C4-2B (cell line): ENCODE results near the gene OR6S1.
"Not testable (repeated sequence)": the region's sequence is repeated elsewhere in the genome, so short reads cannot be mapped to it uniquely, and the experiment has no call there.

Experiments
- H3K27ac ChIP-seq: fragments of 450-650 bp; 2 replicates; pipeline ENCODE4 v1.5.1; 2017
- ZFX ChIP-seq: fragments of 450-650 bp; IDR thresholded peaks from 2 replicates; pipeline ENCODE4 v1.6.1; 2017
- TF ChIP-seq, protein P1 (sequence below): fragments of 450-650 bp; conservative IDR thresholded peaks from 2 replicates; pipeline ENCODE4 v1.5.1; 2017; ENCODE audit warnings: mild to moderate bottlenecking

The OR6S1 gene

DNA sequence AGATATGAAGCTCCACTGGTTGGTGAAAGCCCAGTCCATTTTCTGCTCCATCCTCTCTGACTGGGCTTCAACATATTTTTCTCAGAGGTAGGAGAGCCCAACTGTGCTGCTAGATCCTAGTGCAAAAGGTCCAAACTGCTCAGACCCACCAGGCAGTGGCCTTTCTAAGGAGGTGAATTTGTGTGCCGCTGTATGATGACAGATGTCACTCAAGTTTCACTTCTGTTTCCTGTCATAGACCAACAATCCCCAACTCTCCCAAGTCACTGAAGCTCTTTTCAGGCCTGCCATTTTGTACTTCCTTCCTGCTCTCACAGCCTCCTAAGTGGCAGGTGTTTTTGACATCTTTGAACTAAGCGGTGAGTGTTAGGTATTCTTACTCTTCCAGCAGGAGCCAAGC is 26.5 kb upstream of the OR6S1 start:
- H3K27ac ChIP-seq: no peak overlapping the region
- TF ChIP-seq ZFX: no peak
- TF ChIP-seq, protein P1, sequence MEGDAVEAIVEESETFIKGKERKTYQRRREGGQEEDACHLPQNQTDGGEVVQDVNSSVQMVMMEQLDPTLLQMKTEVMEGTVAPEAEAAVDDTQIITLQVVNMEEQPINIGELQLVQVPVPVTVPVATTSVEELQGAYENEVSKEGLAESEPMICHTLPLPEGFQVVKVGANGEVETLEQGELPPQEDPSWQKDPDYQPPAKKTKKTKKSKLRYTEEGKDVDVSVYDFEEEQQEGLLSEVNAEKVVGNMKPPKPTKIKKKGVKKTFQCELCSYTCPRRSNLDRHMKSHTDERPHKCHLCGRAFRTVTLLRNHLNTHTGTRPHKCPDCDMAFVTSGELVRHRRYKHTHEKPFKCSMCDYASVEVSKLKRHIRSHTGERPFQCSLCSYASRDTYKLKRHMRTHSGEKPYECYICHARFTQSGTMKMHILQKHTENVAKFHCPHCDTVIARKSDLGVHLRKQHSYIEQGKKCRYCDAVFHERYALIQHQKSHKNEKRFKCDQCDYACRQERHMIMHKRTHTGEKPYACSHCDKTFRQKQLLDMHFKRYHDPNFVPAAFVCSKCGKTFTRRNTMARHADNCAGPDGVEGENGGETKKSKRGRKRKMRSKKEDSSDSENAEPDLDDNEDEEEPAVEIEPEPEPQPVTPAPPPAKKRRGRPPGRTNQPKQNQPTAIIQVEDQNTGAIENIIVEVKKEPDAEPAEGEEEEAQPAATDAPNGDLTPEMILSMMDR: no peak

DNA sequence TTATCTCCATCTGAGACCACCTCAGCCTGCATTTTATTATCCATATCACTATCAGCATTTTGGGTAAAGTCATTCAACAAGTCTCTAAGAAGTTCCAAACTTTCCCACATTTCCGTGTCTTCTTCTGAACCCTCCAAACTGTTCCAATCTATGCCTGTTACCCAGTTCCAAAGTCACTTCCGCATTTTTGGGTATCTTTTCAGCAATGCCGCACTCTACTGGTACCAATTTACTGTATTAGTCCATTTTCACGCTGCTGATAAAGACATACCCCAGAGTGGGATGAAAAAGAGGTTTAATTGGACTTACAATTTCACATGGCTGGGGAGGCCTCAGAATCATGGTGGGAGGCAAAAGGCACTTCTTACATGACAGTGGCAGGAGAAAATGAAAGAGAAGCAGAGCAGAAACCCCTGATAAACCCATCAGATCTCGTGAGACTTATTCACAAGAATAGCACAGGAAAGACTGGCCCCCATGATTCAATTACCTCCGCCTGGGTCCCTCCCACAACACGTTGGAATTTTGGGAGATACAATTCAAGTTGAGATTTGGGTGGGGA is 25.0 kb upstream of the OR6S1 start:
- not testable (repeated sequence) for H3K27ac ChIP-seq

DNA sequence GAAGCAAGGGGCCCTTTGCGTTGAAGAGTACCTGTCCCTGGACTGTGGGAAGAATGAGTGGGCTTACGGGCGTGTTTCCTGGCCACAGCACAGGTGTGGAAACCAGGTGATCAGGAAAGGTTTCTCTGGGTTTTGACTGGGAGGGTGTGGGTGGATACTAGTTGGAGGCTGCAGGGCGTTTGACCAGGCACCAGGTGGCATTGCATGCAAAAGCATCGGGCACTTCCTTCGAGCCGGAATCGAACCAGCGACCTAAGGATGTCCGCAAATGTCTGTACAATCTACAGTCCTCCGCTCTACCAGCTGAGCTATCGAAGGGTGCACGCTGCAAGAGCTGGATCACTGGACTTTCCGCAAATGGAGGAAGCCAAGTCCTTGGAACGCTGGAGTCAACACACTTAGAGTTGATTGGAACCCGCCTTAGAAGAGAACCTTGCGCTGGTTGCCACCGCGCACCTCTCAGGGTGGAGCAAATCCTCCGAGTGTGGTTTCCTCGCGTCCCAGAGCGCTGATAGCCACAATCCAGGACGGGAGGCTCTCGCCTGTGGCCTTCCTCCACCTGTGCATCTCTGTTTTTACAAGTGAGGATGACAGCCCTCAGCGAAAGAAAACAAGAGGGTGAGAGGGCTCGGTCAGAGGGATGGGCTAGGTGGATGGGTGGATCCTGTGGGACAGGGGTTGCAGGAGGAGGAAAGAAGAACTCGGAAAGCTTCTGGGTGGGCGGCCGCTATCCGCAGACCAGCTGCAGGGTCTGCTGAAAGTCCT is 21.7 kb upstream of the OR6S1 start:
- TF ChIP-seq ZFX: no peak
- TF ChIP-seq, protein P1: peak; percentile 56
- H3K27ac ChIP-seq: no peak overlapping the region

DNA sequence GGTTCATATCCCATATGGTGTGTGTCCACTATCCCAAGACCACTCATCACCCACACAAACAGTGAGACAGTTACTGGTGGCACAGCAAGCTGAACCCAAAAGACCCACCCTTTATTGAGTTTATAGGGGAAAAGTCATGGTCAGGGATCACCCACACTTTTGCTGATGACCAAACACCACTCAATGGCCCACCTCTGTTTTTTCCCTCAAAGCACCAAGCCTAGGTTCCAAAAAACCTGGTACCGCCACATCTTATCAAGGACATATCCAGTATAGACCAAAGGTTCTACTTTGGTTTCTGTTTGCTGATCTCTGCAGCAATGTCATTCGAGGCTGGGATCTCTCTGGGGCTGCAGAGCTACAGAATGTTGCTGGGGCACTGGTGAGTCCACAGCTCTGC is 19.7 kb upstream of the OR6S1 start:
- no peak overlapping the region for H3K27ac ChIP-seq
- TF ChIP-seq, protein P1: no peak
- no peak for TF ChIP-seq ZFX

DNA sequence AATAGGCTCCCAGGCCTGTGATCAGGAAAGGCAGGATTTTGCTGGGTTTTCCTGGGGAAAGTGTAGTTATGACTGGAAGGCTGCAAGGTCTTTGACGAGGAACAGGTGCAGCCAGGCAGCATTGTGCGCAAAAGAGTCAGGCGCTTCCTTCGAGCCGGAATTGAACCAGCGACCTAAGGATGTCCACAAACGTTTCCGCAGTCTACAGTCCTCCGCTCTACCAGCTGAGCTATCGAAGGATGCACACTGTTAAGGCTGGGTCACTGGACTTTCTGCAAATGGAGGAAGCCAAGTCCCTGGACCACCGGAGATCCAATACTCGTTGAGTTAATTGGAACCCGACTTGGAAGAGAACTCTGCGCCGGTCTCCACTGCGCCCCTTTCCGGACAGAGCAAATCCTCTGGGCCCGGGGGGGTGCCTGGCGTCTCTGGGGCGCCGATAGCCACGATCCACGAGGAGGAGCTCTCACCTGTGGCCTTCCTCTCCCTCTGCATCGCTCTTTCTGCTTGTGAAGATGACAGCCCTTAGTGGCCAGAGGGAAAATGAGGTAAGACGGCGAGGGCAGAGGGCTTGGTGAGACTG is 18.4 kb upstream of the OR6S1 start:
- no peak for TF ChIP-seq ZFX
- TF ChIP-seq, protein P1: no peak
- H3K27ac ChIP-seq: no peak overlapping the region

DNA sequence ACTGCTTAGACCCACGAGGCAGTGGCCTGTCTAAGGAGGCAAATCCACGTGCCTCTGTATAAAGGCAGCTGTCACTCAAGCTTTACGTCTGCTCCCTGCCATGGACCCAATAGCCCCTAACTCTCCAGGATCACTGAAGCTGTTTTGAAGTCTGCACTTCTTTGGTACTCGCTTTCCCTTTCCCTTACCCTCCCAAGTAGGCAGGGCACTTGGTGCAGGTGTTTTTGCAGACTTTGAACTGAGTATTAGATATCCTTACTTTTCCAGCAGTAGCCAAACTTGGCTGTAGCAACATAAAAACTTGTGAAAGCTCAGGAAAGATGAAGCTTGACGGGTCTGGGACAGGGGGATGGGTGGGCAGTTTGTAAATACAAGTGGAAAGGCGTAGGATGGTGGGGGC is 17.8 kb upstream of the OR6S1 start:
- H3K27ac ChIP-seq: no peak overlapping the region
- TF ChIP-seq, protein P1: no peak
- no peak for TF ChIP-seq ZFX

DNA sequence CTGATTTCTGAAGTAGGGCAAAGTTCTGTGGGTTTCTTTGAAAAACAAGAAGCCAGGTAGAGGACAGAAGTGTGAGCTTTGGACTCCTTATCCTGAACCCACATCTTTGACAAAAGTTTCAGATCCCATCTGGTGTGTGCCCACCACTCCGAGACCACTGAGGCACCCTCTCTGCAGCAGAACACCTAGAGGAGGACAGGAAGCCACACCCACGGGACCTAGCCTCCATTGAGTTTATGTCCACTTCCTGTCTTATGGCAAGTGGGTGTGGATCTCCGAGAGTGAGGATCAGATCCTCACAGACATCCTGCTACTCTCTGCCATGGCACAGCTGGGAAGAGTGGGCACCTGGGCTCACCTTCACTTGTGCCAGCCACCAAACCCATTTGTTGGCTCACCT is 16.8 kb upstream of the OR6S1 start:
- TF ChIP-seq, protein P1: no peak
- no peak for TF ChIP-seq ZFX
- no peak overlapping the region for H3K27ac ChIP-seq
